Mucosa of descending colon (tissue), 3 donors: ENCODE measurements around the gene PXN. TPM values are rescaled to one million over a fixed set of nuclear protein-coding genes. Genes with fewer than 3 reads are reported as not detected.

Experiments used
- ATAC-seq: fragments of 200-7000 bp; cut with Tn5 transposase; one replicate; pipeline ENCODE4 v1.9.1; 2020; ENCODE audit warnings: mild to moderate bottlenecking, moderate library complexity
- DNase-seq, 3 donors: peaks; one replicate each; pipeline ENCODE4 v3.0.0-alpha.2; 2020
- H3K36me3 ChIP-seq: fragments of 200-600 bp; one replicate; pipeline ENCODE4 v1.8.0; 2021; ENCODE audit warnings: low read depth, mild to moderate bottlenecking
- H3K4me1 ChIP-seq: fragments of 200-600 bp; one replicate; pipeline ENCODE4 v1.8.0; 2021; ENCODE audit warnings: low read depth, mild to moderate bottlenecking
- H3K4me3 ChIP-seq: fragments of 200-600 bp; one replicate; pipeline ENCODE4 v1.8.0; 2021; ENCODE audit warnings: mild to moderate bottlenecking
- H3K9me3 ChIP-seq: fragments of 200-600 bp; one replicate; pipeline ENCODE4 v1.8.0; 2021; ENCODE audit warnings: mild to moderate bottlenecking
- intact Hi-C, 2 donors: fragments of 100-400 bp; cut with DNase I in 1 of 2; cut with micrococcal nuclease in 1 of 2; formaldehyde crosslinking; loops; one replicate each; pipeline versions ENCODE4 v1.11.0 to v1.11.1; 2022; cut with DNase I, micrococcal nuclease
- total RNA-seq, 3 donors: library from RNA; stranded (reverse); fragmentation: NEBNext Ultra II Directional in 2 of 3; extraction: Animal tissue kit (Norgen Biotek cat#: 25700) in 2 of 3; gene quantifications; one replicate each; pipeline versions ENCODE4 v1.2.1 to v1.2.4, GENCODE V29; 2021 to 2023
- TF ChIP-seq, protein P1 (sequence below): fragments of 200-600 bp; IDR thresholded peaks from one replicate; pipeline ENCODE4 v1.8.0; 2022; ENCODE audit warnings: antibody characterized with exemption, mild to moderate bottlenecking
- donor health status: DM: no; HTN: no; CAD: no; lungs with moderate emphysema.
- donor health status: DM: no; HTN: no; CAD: no.
- donor health status: DM: no; HTN: yes; CAD: no.

Gene PXN
- total RNA-seq, 3 donors from 2014 or later = 117 to 167 (median 146) TPM

DNA sequence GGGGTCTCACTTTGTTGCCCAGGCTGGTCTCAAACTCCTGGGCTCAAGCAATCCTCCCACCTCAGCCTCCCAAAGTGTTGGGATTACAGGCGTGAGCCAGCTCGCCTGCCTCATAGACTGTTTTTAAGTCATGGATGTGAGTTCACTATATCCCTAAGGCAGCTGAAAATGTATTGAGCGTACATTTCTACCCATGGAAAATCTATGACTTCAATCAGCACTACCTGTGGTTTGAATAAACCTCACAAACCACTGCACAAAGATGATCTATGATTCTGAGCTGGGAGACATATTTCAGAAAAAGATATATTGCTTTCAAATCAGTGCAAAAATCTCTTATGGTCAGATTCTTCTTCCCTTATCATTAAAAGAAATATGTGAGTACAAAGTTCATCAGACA is 93.5 kb downstream of the PXN start:
- TF ChIP-seq, protein P1, sequence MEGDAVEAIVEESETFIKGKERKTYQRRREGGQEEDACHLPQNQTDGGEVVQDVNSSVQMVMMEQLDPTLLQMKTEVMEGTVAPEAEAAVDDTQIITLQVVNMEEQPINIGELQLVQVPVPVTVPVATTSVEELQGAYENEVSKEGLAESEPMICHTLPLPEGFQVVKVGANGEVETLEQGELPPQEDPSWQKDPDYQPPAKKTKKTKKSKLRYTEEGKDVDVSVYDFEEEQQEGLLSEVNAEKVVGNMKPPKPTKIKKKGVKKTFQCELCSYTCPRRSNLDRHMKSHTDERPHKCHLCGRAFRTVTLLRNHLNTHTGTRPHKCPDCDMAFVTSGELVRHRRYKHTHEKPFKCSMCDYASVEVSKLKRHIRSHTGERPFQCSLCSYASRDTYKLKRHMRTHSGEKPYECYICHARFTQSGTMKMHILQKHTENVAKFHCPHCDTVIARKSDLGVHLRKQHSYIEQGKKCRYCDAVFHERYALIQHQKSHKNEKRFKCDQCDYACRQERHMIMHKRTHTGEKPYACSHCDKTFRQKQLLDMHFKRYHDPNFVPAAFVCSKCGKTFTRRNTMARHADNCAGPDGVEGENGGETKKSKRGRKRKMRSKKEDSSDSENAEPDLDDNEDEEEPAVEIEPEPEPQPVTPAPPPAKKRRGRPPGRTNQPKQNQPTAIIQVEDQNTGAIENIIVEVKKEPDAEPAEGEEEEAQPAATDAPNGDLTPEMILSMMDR = no peak
- intact Hi-C loops = no loop called here
- no peak for ATAC-seq
- no peak for DNase-seq
- peaks cover 25% of the 10 kb centered on the region for H3K36me3 ChIP-seq
- H3K9me3 ChIP-seq = no peaks in the 10 kb centered on the region
- no peaks in the 10 kb centered on the region for H3K4me1 ChIP-seq
- H3K4me3 ChIP-seq = no peak overlapping the region

- no peak for DNase-seq
- peaks cover 17% of the 10 kb centered on the region for H3K36me3 ChIP-seq
Measured at GRCh38 chr12:120170631-120171030, 94.9 kb downstream of the PXN start.

GRCh38 chr12:120169946-120170345 is 95.6 kb downstream of the PXN start:
- no peaks in the 10 kb centered on the region for H3K9me3 ChIP-seq
- ATAC-seq (no peak), DNase-seq (no peak)
- no peaks in the 10 kb centered on the region for H3K4me1 ChIP-seq
- intact Hi-C loops = no loop called here
- peaks cover 14% of the 10 kb centered on the region for H3K36me3 ChIP-seq
- no peak overlapping the region for H3K4me3 ChIP-seq
- TF ChIP-seq, protein P1 = no peak

More at GRCh38 chr12:120170631-120171030, 94.9 kb downstream of the PXN start:
- TF ChIP-seq, protein P1 = no peak
- intact Hi-C loops = no loop called here
- Histone ChIP-seq H3K9me3 (no peaks in the 10 kb centered on the region), H3K4me3 (no peak overlapping the region), H3K4me1 (no peaks in the 10 kb centered on the region)
- ATAC-seq = no peak

DNA sequence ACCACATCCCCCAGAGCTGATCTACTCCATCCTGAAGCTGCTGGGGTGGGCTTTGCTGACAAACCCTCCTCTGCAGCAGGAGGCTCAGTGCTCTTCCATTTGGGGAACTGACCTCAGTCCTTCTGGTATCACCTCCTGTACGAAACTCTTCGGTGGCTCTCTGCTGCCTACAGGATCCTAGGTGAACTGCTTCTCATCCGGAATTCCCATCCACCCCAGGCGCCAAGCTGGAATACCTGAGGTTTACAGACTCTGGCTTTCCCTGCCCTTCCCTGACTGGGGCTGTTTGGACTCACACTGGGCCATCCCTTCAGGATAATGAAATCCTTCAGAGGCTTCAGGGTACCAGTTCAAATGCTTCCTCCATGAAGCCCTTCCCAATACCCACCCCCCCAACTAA is 97.2 kb downstream of the PXN start:
- ATAC-seq (no peak), DNase-seq (no peak)
- H3K4me1 ChIP-seq = no peaks in the 10 kb centered on the region
- H3K9me3 ChIP-seq = no peaks in the 10 kb centered on the region
- intact Hi-C loops = no loop called here
- H3K4me3 ChIP-seq = no peak overlapping the region
- peaks cover 4% of the 10 kb centered on the region for H3K36me3 ChIP-seq
- TF ChIP-seq, protein P1 = no peak

DNA sequence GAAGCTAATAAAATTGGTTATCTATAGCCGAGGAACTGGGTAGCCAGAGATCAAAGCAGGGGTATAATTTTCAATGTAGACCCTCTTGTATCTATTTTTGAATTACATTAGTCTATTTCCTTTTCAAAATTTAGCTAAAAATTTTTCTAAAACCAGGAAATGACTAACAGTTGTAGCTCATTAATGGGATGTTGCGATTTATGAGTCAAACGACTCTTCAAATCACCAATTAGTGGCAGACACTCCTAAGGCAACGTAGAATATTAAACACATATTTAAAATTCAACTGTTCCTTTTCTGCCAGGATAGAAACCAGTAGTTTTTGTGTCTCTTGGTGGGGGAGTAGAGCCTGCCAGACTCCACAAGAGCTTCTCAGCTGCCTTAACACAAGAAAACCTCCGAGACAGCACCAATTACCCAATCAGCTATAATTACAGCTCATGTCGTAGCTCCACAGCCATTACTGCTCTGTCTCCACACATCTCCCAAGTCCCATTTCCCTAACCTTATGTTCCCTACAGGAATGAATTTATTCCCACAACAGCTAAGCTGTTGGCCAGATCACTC is 97.9 kb downstream of the PXN start:
- Histone ChIP-seq H3K36me3 (peaks cover under 1% of the 10 kb centered on the region), H3K4me1 (no peaks in the 10 kb centered on the region), H3K9me3 (no peaks in the 10 kb centered on the region), H3K4me3 (no peak overlapping the region)
- ATAC-seq (no peak), DNase-seq (no peak)
- intact Hi-C loops = no loop called here
- TF ChIP-seq, protein P1 = no peak

DNA sequence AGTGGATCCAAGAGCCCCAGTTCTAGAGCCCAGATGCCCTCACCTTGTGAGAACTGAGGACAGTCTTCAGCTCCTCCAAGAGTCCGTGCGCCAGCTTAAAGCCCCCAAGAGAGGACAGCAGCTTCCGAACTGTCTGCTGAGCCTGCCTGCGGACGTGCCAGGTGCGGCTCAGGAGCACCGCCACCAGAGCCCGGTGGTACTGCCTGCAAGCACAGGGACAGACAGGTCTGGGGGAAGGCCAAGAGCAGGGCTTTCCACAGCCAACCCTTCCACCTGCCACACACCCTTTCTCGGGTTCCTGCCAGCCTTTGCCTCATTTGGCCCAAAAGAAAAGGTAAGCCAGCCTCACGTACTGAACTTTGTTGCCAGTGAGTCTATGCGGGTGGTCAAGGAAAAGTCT is 101.2 kb downstream of the PXN start:
- Histone ChIP-seq H3K9me3 (no peaks in the 10 kb centered on the region), H3K4me3 (no peak overlapping the region), H3K4me1 (no peaks in the 10 kb centered on the region), H3K36me3 (peaks cover 23% of the 10 kb centered on the region)
- DNase-seq (no peak), ATAC-seq (no peak)
- TF ChIP-seq, protein P1 = no peak
- intact Hi-C loops = no loop called here
